NCI-H748 (cell line): ENCODE results near the gene LRRC73.
"Not testable (repeated sequence)": the region's sequence is repeated elsewhere in the genome, so short reads cannot be mapped to it uniquely, and the experiment has no call there.

Source experiments
- DNase-seq: peaks from one replicate; lab custom pipeline; 2025; ENCODE audit not compliant: unreplicated experiment; lab: John Stamatoyannopoulos, UW

LRRC73 gene

DNA sequence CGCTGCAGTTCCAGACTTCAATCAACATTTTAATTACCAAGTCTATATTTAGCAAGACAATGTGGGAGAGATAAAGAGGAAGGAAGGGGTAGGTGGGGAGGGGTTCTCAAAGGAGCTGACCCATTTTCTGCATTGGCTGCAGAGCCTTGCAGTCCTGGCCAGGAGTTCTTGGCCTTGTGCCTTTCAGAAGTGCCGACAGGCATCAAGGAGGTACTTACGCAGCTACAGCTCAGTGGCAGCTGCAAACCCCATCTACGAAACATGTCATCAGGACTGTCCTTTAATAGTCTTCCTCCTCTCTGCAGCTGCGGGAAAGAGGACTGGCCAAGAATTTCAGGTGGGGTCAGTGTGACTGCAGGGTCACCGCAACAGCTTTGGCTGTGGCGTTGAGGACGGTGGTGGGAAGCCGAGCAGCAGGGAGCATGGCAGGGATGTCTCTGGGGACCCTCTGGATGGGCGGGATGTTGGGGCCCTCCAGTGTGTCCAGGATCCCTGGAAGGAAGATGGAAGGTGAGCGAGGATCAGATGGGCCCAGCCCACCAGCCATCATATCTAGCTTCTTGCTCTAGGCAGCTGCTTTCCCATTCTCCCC is 1.8 kb upstream of the LRRC73 start:
- no peak for DNase-seq

- DNase-seq = peak; percentile 83
Measured at GRCh38 chr6:43510827-43511163, 649 bp upstream of the LRRC73 start.

- DNase-seq = peak; percentile 52
Measured at GRCh38 chr6:43509142-43509983, 783 bp downstream of the LRRC73 start.

DNA sequence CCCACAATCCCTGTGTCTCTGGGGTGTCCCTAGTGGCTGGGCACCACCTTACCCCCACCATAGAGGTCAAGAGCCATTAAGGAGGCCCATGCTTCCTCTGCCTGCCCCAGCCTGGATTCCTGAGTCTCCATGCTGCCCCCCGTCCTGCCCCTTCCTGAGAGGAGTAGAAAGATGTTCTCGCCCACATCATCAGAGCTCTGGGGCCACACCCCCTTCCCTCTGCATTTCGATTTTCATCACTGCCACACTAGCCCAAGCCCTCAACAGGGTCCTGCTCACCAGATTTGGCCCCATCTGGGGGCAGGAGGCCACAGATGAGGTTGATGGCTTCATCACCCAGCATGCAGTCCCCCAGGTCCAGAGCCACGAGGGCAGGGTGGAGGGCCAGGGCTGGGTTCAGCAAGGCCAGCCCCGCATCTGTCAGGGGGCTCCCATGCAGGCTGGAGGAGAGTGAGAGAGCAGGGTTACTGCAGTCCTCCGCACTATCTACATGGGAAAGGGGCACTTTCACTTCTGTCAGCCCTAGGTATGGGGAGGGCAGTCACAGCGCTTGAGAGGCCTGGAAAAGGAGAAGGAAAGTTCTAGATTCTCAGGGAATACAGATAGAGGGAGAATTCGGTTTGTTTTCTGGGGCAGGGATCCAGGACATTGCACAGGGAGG is 1.5 kb downstream of the LRRC73 start:
- DNase-seq = no peak

DNA sequence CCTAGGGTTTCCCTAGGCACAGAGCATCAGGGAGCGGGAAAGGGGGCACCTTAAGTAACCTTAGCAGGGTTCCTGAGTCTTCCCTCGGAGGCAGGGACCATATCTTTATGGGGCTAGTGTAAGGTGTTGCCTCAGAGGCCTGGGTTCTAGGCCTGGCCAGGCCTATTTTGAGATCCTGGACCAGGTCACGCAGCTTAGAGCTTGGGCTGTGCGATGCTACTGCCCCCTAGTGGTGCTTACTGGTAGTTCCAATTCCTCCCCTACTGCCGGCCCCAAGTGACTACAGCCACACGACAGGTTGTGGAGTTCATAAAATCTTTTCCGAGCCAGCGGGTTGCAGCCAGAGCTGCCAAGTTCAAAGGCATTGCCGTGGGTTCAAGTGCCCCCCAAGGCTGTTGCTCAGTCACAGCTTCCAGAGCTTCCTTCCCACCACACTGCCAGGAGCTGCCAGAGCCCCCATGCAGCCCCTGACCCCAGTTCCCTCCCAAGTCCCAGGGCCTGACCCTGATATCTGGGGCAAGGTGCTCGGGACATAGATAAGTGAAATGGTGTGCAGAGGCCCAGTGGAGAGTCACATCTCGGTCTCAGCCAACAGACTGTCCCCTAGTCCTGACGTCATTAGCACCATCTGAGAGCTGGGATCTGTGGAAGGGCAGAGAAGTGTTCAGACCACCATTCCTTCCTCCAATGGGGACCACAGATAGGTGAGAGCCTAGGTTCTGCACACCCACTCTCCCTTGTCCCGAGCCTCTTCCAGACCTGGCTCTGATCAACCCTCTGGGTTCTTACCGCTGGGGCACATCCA is 3.3 kb downstream of the LRRC73 start:
- peak; percentile 77 for DNase-seq

DNA sequence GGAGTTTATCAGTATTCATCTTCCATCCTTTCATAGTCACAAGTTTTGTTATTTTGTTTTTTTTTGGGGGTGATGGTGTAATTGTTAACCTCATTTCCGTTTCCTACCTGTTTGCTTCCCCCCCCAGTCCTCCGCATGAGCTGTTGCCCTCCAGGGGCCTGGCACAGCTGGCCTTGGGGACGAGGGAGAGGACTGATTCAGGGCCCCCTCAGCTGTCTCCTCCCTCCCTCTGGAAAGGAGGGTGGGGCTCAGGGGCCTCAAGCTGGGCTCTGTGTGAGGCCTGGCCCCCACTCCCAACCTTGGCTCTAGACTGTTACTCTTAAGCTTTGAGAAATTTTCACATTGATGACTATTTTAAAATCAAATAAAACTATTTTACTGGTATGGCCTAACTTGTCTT is 4.0 kb downstream of the LRRC73 start:
- DNase-seq = no peak

GRCh38 chr6:43505718-43506117 is 4.4 kb downstream of the LRRC73 start:
- DNase-seq = no peak

GRCh38 chr6:43504756-43505593 is 5.2 kb downstream of the LRRC73 start:
- DNase-seq = no peak

DNA sequence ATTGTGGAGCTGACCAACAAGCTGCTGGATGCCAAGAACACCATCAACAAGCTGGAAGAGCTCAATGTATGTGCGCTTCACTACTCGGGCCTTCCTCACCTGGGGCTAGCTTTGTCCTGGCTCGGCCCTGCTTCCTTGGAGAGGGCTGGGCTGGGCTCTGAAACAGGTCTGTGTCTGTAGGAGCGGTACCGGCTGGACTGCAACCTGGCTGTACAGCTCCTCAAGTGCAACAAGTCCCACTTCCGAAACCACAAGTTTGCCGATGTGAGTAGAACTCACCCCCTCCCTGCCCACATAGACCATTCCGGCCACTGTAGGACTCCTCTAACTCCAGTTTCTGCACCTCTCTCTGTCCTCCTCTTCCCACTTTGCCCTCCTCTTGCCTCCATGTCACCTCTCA is 6.7 kb downstream of the LRRC73 start:
- DNase-seq = no peak

DNA sequence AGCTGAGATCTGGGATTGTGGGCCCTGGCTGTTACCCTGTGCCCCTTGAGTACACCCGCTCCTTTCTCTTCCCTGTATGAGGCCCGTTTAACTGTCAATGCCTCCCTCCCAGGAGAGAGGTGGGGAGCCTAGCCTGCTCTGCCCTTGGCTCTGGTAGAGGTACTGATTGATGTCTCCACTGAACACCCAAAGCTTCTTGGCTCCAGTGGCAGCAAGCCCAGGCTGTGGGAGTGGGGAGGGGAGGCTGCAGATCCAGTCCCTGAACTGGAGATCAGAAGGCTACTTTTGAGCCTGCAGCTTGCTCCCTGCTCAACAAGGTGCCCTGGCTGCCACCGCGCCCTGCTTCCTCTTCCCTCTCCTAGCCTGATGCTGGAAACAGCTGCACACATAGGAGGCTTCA is 7.5 kb downstream of the LRRC73 start:
- no peak for DNase-seq

DNA sequence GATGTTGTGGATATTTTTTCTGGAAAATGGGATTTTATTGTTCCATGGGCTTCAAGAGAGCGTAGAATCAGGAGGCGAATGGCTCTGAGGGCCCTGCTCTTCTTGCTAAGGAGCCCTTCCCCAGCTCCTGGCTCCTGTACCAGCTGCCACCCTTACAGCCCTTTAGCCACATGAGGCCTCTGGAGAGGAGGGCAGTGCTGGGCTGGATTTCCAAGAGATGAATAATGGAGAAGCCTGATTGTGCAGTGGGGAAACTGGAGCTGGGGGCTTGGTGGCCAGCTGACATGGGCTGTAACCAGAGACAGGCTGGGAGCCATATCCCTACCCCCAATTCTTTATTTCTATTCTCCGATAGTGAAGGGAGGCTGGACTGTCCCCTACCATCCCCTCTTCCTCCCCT is 9.2 kb downstream of the LRRC73 start:
- DNase-seq = no peak

GRCh38 chr6:43499028-43499815 is 10.9 kb downstream of the LRRC73 start:
- no peak for DNase-seq

GRCh38 chr6:43498291-43498690 is 11.9 kb downstream of the LRRC73 start:
- not testable (repeated sequence) for DNase-seq

DNA sequence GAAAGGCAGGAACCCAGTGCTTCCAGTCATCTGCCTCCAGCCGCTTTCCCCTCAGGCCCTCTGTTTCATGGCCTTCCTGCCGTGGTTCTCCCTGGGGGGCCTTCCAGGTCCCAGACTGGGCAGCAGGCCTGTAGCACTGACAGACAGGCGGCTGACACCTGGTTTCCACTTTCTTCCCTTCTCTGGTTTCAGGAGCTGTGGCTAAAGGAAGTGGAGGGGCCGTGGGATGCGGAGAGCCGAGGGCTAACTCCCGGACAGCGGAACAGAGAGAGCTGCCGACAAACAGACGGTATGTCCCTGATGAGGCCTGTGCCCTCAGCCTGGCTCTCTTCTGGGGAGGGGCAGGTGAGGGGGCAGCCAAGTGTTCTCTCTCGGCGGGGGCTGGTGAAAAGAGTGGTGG is 12.5 kb downstream of the LRRC73 start:
- DNase-seq = no peak

DNA sequence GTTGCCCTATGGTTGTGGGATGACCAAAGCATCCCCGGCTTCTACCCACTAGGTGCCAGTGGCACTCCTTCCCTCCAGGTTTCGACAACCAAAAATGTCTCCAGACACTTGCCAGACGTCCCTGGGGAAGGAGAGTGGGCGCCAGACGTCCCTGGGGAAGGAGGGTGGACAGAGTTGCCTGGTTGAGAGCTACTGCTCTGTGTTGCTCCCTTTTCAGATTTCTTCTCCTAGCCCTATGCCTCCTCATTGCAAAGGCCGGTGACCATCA is 13.1 kb downstream of the LRRC73 start:
- no peak for DNase-seq

- peak; percentile 24 for DNase-seq
Measured at GRCh38 chr6:43496370-43497128, 13.6 kb downstream of the LRRC73 start.

DNA sequence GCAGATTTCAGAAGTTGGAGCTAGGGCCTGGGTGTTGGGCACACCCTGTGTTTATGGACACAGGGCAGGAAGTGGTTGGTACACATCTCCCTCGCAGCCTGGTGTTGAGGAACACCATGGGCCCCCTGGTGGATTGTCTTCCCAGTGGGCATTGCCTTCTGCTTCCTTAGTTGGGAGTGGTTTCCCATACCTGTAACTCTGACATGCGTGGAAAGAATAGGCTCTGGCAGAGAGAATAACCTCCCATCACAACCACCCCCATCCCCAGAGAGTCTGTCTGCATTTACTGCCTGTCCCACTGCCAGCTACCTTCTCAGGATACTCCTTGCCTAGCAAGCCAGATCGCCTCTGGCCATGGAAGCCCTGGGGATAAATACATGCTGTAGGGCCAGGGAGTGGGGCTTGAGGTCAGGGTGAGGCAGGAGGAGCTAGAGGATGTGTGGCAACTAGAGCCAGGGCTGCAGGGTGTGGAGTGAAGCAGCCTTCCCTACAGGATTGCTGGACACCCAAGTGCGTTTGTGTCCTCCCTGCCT is 14.7 kb downstream of the LRRC73 start:
- DNase-seq = peak; percentile 22

DNA sequence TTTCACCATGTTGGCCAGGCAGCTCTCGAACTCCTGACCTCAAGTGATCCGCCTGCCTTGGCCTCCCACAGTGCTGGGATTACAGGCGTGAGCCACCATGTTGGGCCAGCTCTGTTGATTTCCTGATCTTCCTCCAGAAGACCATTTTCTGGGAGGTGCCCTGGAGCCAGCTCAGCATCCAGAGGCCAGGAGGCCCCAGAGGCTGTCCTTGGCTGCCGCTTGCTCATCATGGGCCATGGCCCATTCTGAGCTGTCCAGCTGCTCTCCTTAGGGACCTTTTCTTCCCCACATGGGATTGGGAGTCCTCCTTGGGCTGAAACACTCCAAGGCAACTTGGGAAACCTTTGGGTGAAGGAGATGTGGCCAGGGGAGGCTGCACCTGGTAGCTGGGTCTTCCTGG is 15.4 kb downstream of the LRRC73 start:
- DNase-seq = no peak

DNA sequence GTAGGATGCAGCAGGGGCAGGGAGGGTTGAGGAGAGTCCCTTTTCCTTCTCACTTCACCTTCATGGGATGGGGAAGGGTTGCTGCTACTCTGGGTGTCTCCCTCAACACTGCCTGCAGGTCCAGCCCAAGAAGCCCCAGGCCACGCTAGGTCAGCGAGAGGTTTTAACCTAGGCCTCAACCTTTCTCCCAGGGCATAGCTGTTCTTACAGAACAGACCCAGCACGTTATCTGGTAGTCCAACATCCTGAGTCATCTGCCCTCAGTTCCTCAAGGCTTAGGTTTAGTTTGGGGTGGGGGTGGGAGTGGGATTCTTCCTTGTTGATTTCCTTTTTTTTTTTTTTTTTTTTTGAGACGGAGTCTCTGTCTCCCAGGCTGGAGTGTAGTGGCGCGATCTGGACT is 15.8 kb downstream of the LRRC73 start:
- no peak for DNase-seq
